Putamen (tissue), 1 donor: ENCODE results near the gene WNT1.

Experiments
- DNase-seq: peaks from one replicate; pipeline ENCODE4 v3.0.0-alpha.2; 2016; ENCODE audit warnings: low spot score

Gene WNT1

DNA sequence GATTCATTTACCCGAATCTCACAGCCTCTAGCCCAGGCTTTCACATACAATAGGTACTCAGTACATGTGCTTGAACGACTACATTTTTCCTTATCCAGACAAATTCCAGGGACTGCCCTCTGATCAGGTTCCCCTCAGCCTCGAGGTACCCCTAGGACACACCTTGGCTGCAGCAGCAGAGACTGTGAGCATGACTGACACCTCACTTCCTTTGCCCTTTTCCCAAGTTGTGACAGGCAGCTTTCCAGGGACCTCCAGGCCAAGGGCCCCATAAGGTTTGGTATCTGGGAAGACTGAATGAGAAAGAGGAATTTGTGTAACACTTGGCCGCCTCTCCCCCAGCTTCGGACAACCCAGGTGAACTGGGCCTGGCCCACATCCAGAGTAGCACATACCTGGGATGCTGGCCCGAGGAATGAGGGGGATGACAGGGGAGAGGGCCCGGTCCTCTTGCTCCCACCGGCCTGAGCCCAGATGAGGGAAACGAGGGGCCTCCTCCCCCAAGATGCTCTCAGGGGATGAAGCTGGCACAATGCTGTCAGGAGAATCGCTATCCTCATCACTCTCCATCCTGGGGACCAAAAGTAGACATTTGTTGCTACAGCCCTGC, 50.6 kb downstream of the WNT1 start:
- DNase-seq: no peak

- DNase-seq: no peak
Observed at GRCh38 chr12:49030119-49030518, 52.0 kb downstream of the WNT1 start.

GRCh38 chr12:49030714-49031572, 52.8 kb downstream of the WNT1 start:
- no peak for DNase-seq

GRCh38 chr12:49031573-49032161, 53.5 kb downstream of the WNT1 start:
- no peak for DNase-seq
